ENCODE results near the gene SOBP. TPM values are rescaled to one million over a fixed set of nuclear protein-coding genes. Genes with fewer than 3 reads are reported as not detected.

SOBP gene
- total and polyA plus RNA-seq, 10 donors, result 0.87 to 7.8 (median 4.9) TPM

- Histone ChIP-seq H3K27ac (peak overlapping the region in 1 of 8 donors; percentile 34), H3K9me3 (peaks cover 0 to 4% (median 0%) of the 10 kb centered on the region in 8 donors)
Observed at GRCh38 chr6:107646776-107647438, 157.0 kb downstream of the SOBP start.

GRCh38 chr6:107647439-107647948 is 157.6 kb downstream of the SOBP start:
- H3K27me3 ChIP-seq (replicated peaks in 1 of 7), result no peaks in the 10 kb centered on the region
- H3K36me3 ChIP-seq, result no peaks in the 10 kb centered on the region
- peaks cover 0 to 51% (median 18%) of the 10 kb centered on the region in 6 donors for H3K4me1 ChIP-seq
- no peak overlapping the region for H3K4me3 ChIP-seq
- peaks cover 0 to 6% (median 0%) of the 10 kb centered on the region in 8 donors for H3K9me3 ChIP-seq
- TF ChIP-seq CTCF (IDR thresholded peaks at IDR 0.05 in 8 of 11, conservative IDR thresholded peaks at IDR 0.05 in 3 of 11) (no peak), POLR2A (IDR thresholded peaks at IDR 0.05) (no peak), POLR2AphosphoS5 (IDR thresholded peaks at IDR 0.05) (no peak)
- DNase-seq, result no peak
- intact Hi-C loops (cut with DNase I; ENCODE audit: low total_unique reads), result no loop called here
- no peak overlapping the region for H3K27ac ChIP-seq
- WGBS, 5 donors, result 87 to 93% (median 90%) methylated on average over 9 of the region's 9 CpGs

More at GRCh38 chr6:107646776-107647438, 157.0 kb downstream of the SOBP start:
- intact Hi-C loops (cut with DNase I; ENCODE audit: low total_unique reads), result no loop called here
- Histone ChIP-seq H3K4me3 (no peak overlapping the region), H3K4me1 (peaks cover under 1 to 57% (median 24%) of the 10 kb centered on the region in 6 donors), H3K36me3 (no peaks in the 10 kb centered on the region), H3K27me3 (replicated peaks in 1 of 7) (no peaks in the 10 kb centered on the region)
- TF ChIP-seq POLR2A (IDR thresholded peaks at IDR 0.05) (no peak), CTCF (IDR thresholded peaks at IDR 0.05 in 8 of 11, conservative IDR thresholded peaks at IDR 0.05 in 3 of 11) (no peak), POLR2AphosphoS5 (IDR thresholded peaks at IDR 0.05) (no peak)
- WGBS, 5 donors, result 85 to 96% (median 92%) methylated on average over 2 of the region's 2 CpGs
- no peak for DNase-seq

- Histone ChIP-seq H3K9me3 (peaks cover 0 to 6% (median 0%) of the 10 kb centered on the region in 8 donors), H3K4me3 (no peak overlapping the region), H3K4me1 (peaks cover 0 to 50% (median 18%) of the 10 kb centered on the region in 6 donors), H3K27me3 (replicated peaks in 1 of 7) (no peaks in the 10 kb centered on the region), H3K27ac (no peak overlapping the region), H3K36me3 (no peaks in the 10 kb centered on the region)
- intact Hi-C loops (cut with DNase I; ENCODE audit: low total_unique reads), result no loop called here
- TF ChIP-seq POLR2A (IDR thresholded peaks at IDR 0.05), result no peak
- WGBS, 5 donors, result 67 to 92% (median 83%) methylated on average over 1 of the region's 1 CpG
- DNase-seq, result no peak
Observed at GRCh38 chr6:107648983-107649382, 159.1 kb downstream of the SOBP start.

GRCh38 chr6:107652526-107653182 is 162.7 kb downstream of the SOBP start:
- Histone ChIP-seq H3K27ac (no peak overlapping the region), H3K4me3 (no peak overlapping the region), H3K36me3 (no peaks in the 10 kb centered on the region), H3K9me3 (peaks cover 0 to 6% (median 0%) of the 10 kb centered on the region in 8 donors), H3K27me3 (replicated peaks in 1 of 7) (no peaks in the 10 kb centered on the region), H3K4me1 (peaks cover 14 to 64% (median 34%) of the 10 kb centered on the region in 6 donors)
- TF ChIP-seq POLR2A (IDR thresholded peaks at IDR 0.05) (no peak), POLR2AphosphoS5 (IDR thresholded peaks at IDR 0.05) (no peak), CTCF (IDR thresholded peaks at IDR 0.05 in 8 of 11, conservative IDR thresholded peaks at IDR 0.05 in 3 of 11) (no peak)
- no peak for DNase-seq
- 66 to 90% (median 75%) methylated on average over 2 of the region's 2 CpGs for WGBS, 5 donors
- intact Hi-C loops (cut with DNase I; ENCODE audit: low total_unique reads), result no loop called here
